ENCODE measurements around the gene SND1.

- TF ChIP-seq, protein P1, sequence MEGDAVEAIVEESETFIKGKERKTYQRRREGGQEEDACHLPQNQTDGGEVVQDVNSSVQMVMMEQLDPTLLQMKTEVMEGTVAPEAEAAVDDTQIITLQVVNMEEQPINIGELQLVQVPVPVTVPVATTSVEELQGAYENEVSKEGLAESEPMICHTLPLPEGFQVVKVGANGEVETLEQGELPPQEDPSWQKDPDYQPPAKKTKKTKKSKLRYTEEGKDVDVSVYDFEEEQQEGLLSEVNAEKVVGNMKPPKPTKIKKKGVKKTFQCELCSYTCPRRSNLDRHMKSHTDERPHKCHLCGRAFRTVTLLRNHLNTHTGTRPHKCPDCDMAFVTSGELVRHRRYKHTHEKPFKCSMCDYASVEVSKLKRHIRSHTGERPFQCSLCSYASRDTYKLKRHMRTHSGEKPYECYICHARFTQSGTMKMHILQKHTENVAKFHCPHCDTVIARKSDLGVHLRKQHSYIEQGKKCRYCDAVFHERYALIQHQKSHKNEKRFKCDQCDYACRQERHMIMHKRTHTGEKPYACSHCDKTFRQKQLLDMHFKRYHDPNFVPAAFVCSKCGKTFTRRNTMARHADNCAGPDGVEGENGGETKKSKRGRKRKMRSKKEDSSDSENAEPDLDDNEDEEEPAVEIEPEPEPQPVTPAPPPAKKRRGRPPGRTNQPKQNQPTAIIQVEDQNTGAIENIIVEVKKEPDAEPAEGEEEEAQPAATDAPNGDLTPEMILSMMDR (IDR thresholded peaks at IDR 0.05): no peak
- TF ChIP-seq POLR2AphosphoS5 (IDR thresholded peaks at IDR 0.05) (no peak), EP300 (IDR thresholded peaks at IDR 0.05; ENCODE audit: low read depth) (no peak), POLR2A (IDR thresholded peaks at IDR 0.05) (no peak)
Measured at GRCh38 chr7:127961786-127962453, 309.9 kb downstream of the SND1 start.

All from transverse colon (tissue), 4 donors.